GM12872 (cell line): ENCODE results near the gene PTPRJ.

Experiments
- CTCF ChIP-seq: IDR thresholded peaks from 3 replicates; pipeline ENCODE4 v1.5.1; 2011; ENCODE audit warnings: low read depth, mild to moderate bottlenecking, low read length, moderate library complexity; ENCODE audit not compliant: insufficient read depth

Gene PTPRJ

GRCh38 chr11:47964546-47964945 is 15.8 kb upstream of the PTPRJ start:
- no peak for TF ChIP-seq CTCF

- no peak for TF ChIP-seq CTCF
Measured at GRCh38 chr11:47967577-47968525, 12.5 kb upstream of the PTPRJ start.

GRCh38 chr11:47969401-47969800 is 11.0 kb upstream of the PTPRJ start:
- TF ChIP-seq CTCF = no peak

GRCh38 chr11:47971501-47971900 is 8.9 kb upstream of the PTPRJ start:
- no peak for TF ChIP-seq CTCF

GRCh38 chr11:47973173-47973572 is 7.2 kb upstream of the PTPRJ start:
- TF ChIP-seq CTCF = no peak

- no peak for TF ChIP-seq CTCF
Measured at GRCh38 chr11:47976931-47977330, 3.4 kb upstream of the PTPRJ start.

- no peak for TF ChIP-seq CTCF
Measured at GRCh38 chr11:47977623-47978022, 2.7 kb upstream of the PTPRJ start.
